ENCODE results near the gene NFIX.

NFIX gene

GRCh38 chr19:13083627-13084026, 88.4 kb downstream of the NFIX start:
- Mint-ChIP-seq H3K9me3 (no peaks in the 10 kb centered on the region), H3K4me3 (no peak overlapping the region), H3K4me1 (peaks cover 5% of the 10 kb centered on the region), H3K27ac (no peak overlapping the region), H3K27me3 (no peaks in the 10 kb centered on the region)
- no peak for DNase-seq
- ATAC-seq, result no peak

GRCh38 chr19:13085666-13086065, 90.4 kb downstream of the NFIX start:
- DNase-seq (no peak), ATAC-seq (no peak)
- no peak overlapping the region for H3K4me3 Mint-ChIP-seq
- no peaks in the 10 kb centered on the region for H3K9me3 Mint-ChIP-seq
- H3K27ac Mint-ChIP-seq, result no peak overlapping the region
- H3K4me1 Mint-ChIP-seq, result no peaks in the 10 kb centered on the region
- H3K27me3 Mint-ChIP-seq, result no peaks in the 10 kb centered on the region

- no peak for DNase-seq
- Mint-ChIP-seq H3K4me3 (no peak overlapping the region), H3K27ac (no peak overlapping the region), H3K9me3 (no peaks in the 10 kb centered on the region), H3K4me1 (no peaks in the 10 kb centered on the region), H3K27me3 (no peaks in the 10 kb centered on the region)
- no peak for ATAC-seq
Measured at GRCh38 chr19:13086341-13086740, 91.1 kb downstream of the NFIX start.

- Mint-ChIP-seq H3K27ac (peak overlapping the region in 1 of 2 donors; percentile 33), H3K4me1 (no peaks in the 10 kb centered on the region), H3K9me3 (no peaks in the 10 kb centered on the region), H3K4me3 (no peak overlapping the region), H3K27me3 (no peaks in the 10 kb centered on the region)
- no peak for DNase-seq
- no peak for ATAC-seq
Measured at GRCh38 chr19:13087295-13087694, 92.0 kb downstream of the NFIX start.

GRCh38 chr19:13087795-13088537, 92.7 kb downstream of the NFIX start:
- DNase-seq, result no peak
- Mint-ChIP-seq H3K9me3 (no peaks in the 10 kb centered on the region), H3K4me3 (no peak overlapping the region), H3K27me3 (no peaks in the 10 kb centered on the region), H3K4me1 (no peaks in the 10 kb centered on the region), H3K27ac (peak overlapping the region; percentile 48 to 72)
- ATAC-seq, result peak; percentile 29

- Mint-ChIP-seq H3K4me1 (peaks cover 5% of the 10 kb centered on the region), H3K9me3 (no peaks in the 10 kb centered on the region), H3K27me3 (peaks cover 5% of the 10 kb centered on the region), H3K27ac (no peak overlapping the region), H3K4me3 (no peak overlapping the region)
- ATAC-seq, result peak; percentile 65
- peak in 1 of 2 donors; percentile 34 for DNase-seq
Measured at GRCh38 chr19:13089139-13089856, 94.0 kb downstream of the NFIX start.

- DNase-seq (no peak), ATAC-seq (no peak)
- H3K27ac Mint-ChIP-seq, result peak overlapping the region in 1 of 2 donors; percentile 73
- peaks cover 12% of the 10 kb centered on the region for H3K27me3 Mint-ChIP-seq
- H3K4me1 Mint-ChIP-seq, result peaks cover 12% of the 10 kb centered on the region
- H3K4me3 Mint-ChIP-seq, result no peak overlapping the region
- H3K9me3 Mint-ChIP-seq, result no peaks in the 10 kb centered on the region
Measured at GRCh38 chr19:13089857-13090507, 94.7 kb downstream of the NFIX start.

GRCh38 chr19:13090511-13091231, 95.4 kb downstream of the NFIX start:
- H3K4me3 Mint-ChIP-seq, result no peak overlapping the region
- no peak overlapping the region for H3K27ac Mint-ChIP-seq
- ATAC-seq (no peak), DNase-seq (no peak)
- H3K27me3 Mint-ChIP-seq, result peaks cover 19% of the 10 kb centered on the region
- H3K9me3 Mint-ChIP-seq, result no peaks in the 10 kb centered on the region
- H3K4me1 Mint-ChIP-seq, result peaks cover 17% of the 10 kb centered on the region

GRCh38 chr19:13091400-13092157, 96.3 kb downstream of the NFIX start:
- H3K9me3 Mint-ChIP-seq, result no peaks in the 10 kb centered on the region
- H3K27ac Mint-ChIP-seq, result peak overlapping the region in 1 of 2 donors; percentile 92
- peaks cover 26% of the 10 kb centered on the region for H3K4me1 Mint-ChIP-seq
- H3K4me3 Mint-ChIP-seq, result no peak overlapping the region
- no peak for ATAC-seq
- DNase-seq, result no peak
- H3K27me3 Mint-ChIP-seq, result peaks cover 28% of the 10 kb centered on the region

- Mint-ChIP-seq H3K27ac (no peak overlapping the region), H3K4me3 (no peak overlapping the region), H3K4me1 (peaks cover 30% of the 10 kb centered on the region), H3K27me3 (peaks cover 34% of the 10 kb centered on the region), H3K9me3 (no peaks in the 10 kb centered on the region)
- ATAC-seq (no peak), DNase-seq (no peak)
Measured at GRCh38 chr19:13092158-13092543, 96.9 kb downstream of the NFIX start.

- peaks cover 34% of the 10 kb centered on the region for H3K4me1 Mint-ChIP-seq
- H3K27ac Mint-ChIP-seq, result no peak overlapping the region
- no peak for DNase-seq
- ATAC-seq, result no peak
- no peaks in the 10 kb centered on the region for H3K9me3 Mint-ChIP-seq
- H3K4me3 Mint-ChIP-seq, result no peak overlapping the region
- H3K27me3 Mint-ChIP-seq, result peaks cover 39% of the 10 kb centered on the region
Measured at GRCh38 chr19:13092606-13093235, 97.4 kb downstream of the NFIX start.

- no peaks in the 10 kb centered on the region for H3K9me3 Mint-ChIP-seq
- peak; percentile 77 to 84 for DNase-seq
- peak; percentile 85 for ATAC-seq
- H3K27me3 Mint-ChIP-seq, result peaks cover 48% of the 10 kb centered on the region
- peak overlapping the region in 1 of 2 donors; percentile 6 for H3K27ac Mint-ChIP-seq
- no peak overlapping the region for H3K4me3 Mint-ChIP-seq
- peaks cover 42% of the 10 kb centered on the region for H3K4me1 Mint-ChIP-seq
Measured at GRCh38 chr19:13093407-13094105, 98.3 kb downstream of the NFIX start.

- peaks cover 53% of the 10 kb centered on the region for H3K27me3 Mint-ChIP-seq
- ATAC-seq (no peak), DNase-seq (no peak)
- H3K9me3 Mint-ChIP-seq, result no peaks in the 10 kb centered on the region
- H3K27ac Mint-ChIP-seq, result no peak overlapping the region
- H3K4me1 Mint-ChIP-seq, result peaks cover 47% of the 10 kb centered on the region
- H3K4me3 Mint-ChIP-seq, result no peak overlapping the region
Measured at GRCh38 chr19:13094106-13094504, 98.8 kb downstream of the NFIX start.

GRCh38 chr19:13094771-13095392, 99.6 kb downstream of the NFIX start:
- ATAC-seq (no peak), DNase-seq (no peak)
- no peak overlapping the region for H3K27ac Mint-ChIP-seq
- peak overlapping the region in 1 of 2 donors; percentile 52 for H3K4me3 Mint-ChIP-seq
- H3K4me1 Mint-ChIP-seq, result peaks cover 55% of the 10 kb centered on the region
- H3K9me3 Mint-ChIP-seq, result peaks cover 0 to 1% of the 10 kb centered on the region in 2 donors
- H3K27me3 Mint-ChIP-seq, result peaks cover 57% of the 10 kb centered on the region
